Activated B cell treated with CpG ODN at 0.5 μM for 24 hours (primary cell): ENCODE results near the gene PRDM16. TPM values are rescaled to one million over a fixed set of nuclear protein-coding genes. Genes with fewer than 3 reads are reported as not detected.

Source experiments
- ATAC-seq: fragments of 200-7000 bp; cut with Tn5 transposase; one replicate; pipeline ENCODE4 v1.10.0; 2021; ENCODE audit warnings: low read depth, mild to moderate bottlenecking, moderate library complexity
- CTCF ChIA-PET: fragments of 350-600 bp; sonication (Branson Sonifier 250); formaldehyde crosslinking; loops from one replicate; lab custom pipeline; 2021; ENCODE audit warnings: antibody characterized with exemption; lab: Charles Lee
- POLR2A ChIA-PET: fragments of 350-600 bp; sonication (Branson Sonifier 250); formaldehyde crosslinking; loops from one replicate; lab custom pipeline; 2021; ENCODE audit warnings: antibody characterized with exemption; lab: Charles Lee
- DNase-seq: peaks from one replicate; pipeline ENCODE4 v3.0.0; 2022
- H3K27ac Mint-ChIP-seq: one replicate; pipeline ENCODE4 v1.8.0; 2020; ENCODE audit warnings: mixed read lengths
- H3K27me3 Mint-ChIP-seq: one replicate; pipeline ENCODE4 v1.8.0; 2021; ENCODE audit warnings: mixed read lengths
- H3K36me3 Mint-ChIP-seq: one replicate; pipeline ENCODE4 v1.8.0; 2021; ENCODE audit warnings: low read depth, mixed read lengths
- H3K4me1 Mint-ChIP-seq: one replicate; pipeline ENCODE4 v1.8.0; 2021; ENCODE audit warnings: mixed read lengths
- H3K4me3 Mint-ChIP-seq: one replicate; pipeline ENCODE4 v1.8.0; 2020; ENCODE audit warnings: mild to moderate bottlenecking, mixed read lengths
- H3K9me3 Mint-ChIP-seq: one replicate; pipeline ENCODE4 v1.8.0; 2020; ENCODE audit warnings: mixed read lengths
- CTCF ChIP-seq: fragments of 200-600 bp; IDR thresholded peaks from one replicate; pipeline ENCODE4 v1.8.0; 2022; ENCODE audit warnings: antibody characterized with exemption, mild to moderate bottlenecking
- intact Hi-C: fragments of 100-400 bp; cut with micrococcal nuclease; formaldehyde crosslinking; loops from one replicate; pipeline ENCODE4 v1.15.1; 2024
- total RNA-seq: library from RNA; stranded (reverse); gene quantifications from 2 replicates; pipeline ENCODE4 v1.2.3, GENCODE V29; 2022

The PRDM16 gene
- total RNA-seq, 1 donor from 2014 or later, result not detected

- ChIA-PET CTCF (no interaction called here), POLR2A (no interaction called here)
- DNase-seq, result no peak
- H3K4me3 Mint-ChIP-seq, result no peak overlapping the region
- ATAC-seq, result no peak
- H3K27ac Mint-ChIP-seq, result no peak overlapping the region
- H3K27me3 Mint-ChIP-seq, result no peaks in the 10 kb centered on the region
- no peaks in the 10 kb centered on the region for H3K4me1 Mint-ChIP-seq
- H3K36me3 Mint-ChIP-seq, result no peaks in the 10 kb centered on the region
- H3K9me3 Mint-ChIP-seq, result no peaks in the 10 kb centered on the region
- intact Hi-C loops, result no loop called here
- TF ChIP-seq CTCF, result no peak
Measured at GRCh38 chr1:3137111-3138100, 68.4 kb downstream of the PRDM16 start.

- Mint-ChIP-seq H3K27ac (no peak overlapping the region), H3K9me3 (no peaks in the 10 kb centered on the region), H3K4me1 (no peaks in the 10 kb centered on the region), H3K4me3 (no peak overlapping the region), H3K36me3 (no peaks in the 10 kb centered on the region), H3K27me3 (no peaks in the 10 kb centered on the region)
- ChIA-PET CTCF (no interaction called here), POLR2A (no interaction called here)
- intact Hi-C loops, result no loop called here
- no peak for TF ChIP-seq CTCF
- DNase-seq, result no peak
- ATAC-seq, result no peak
Measured at GRCh38 chr1:3138623-3139151, 69.7 kb downstream of the PRDM16 start.

- Mint-ChIP-seq H3K4me3 (no peak overlapping the region), H3K27me3 (no peaks in the 10 kb centered on the region), H3K27ac (no peak overlapping the region), H3K4me1 (no peaks in the 10 kb centered on the region), H3K36me3 (no peaks in the 10 kb centered on the region), H3K9me3 (no peaks in the 10 kb centered on the region)
- ChIA-PET CTCF (no interaction called here), POLR2A (no interaction called here)
- intact Hi-C loops, result no loop called here
- TF ChIP-seq CTCF, result no peak
- DNase-seq, result no peak
- ATAC-seq, result no peak
Measured at GRCh38 chr1:3139451-3139852, 70.4 kb downstream of the PRDM16 start.

GRCh38 chr1:3139871-3140361 is 70.9 kb downstream of the PRDM16 start:
- ChIA-PET CTCF (no interaction called here), POLR2A (no interaction called here)
- no peak for TF ChIP-seq CTCF
- H3K9me3 Mint-ChIP-seq, result no peaks in the 10 kb centered on the region
- H3K27ac Mint-ChIP-seq, result no peak overlapping the region
- ATAC-seq, result no peak
- H3K36me3 Mint-ChIP-seq, result no peaks in the 10 kb centered on the region
- intact Hi-C loops, result no loop called here
- H3K4me1 Mint-ChIP-seq, result no peaks in the 10 kb centered on the region
- no peak overlapping the region for H3K4me3 Mint-ChIP-seq
- DNase-seq, result no peak
- H3K27me3 Mint-ChIP-seq, result no peaks in the 10 kb centered on the region

- ChIA-PET CTCF (no interaction called here), POLR2A (no interaction called here)
- Mint-ChIP-seq H3K4me3 (no peak overlapping the region), H3K27me3 (no peaks in the 10 kb centered on the region), H3K27ac (no peak overlapping the region), H3K36me3 (no peaks in the 10 kb centered on the region), H3K4me1 (no peaks in the 10 kb centered on the region), H3K9me3 (no peaks in the 10 kb centered on the region)
- no peak for TF ChIP-seq CTCF
- DNase-seq, result no peak
- no peak for ATAC-seq
- intact Hi-C loops, result no loop called here
Measured at GRCh38 chr1:3140437-3140836, 71.4 kb downstream of the PRDM16 start.
